ENCODE measurements around the gene CARD9.
A peak's percentile ranks its signal among the peaks of the same experiment; 100 is the strongest.

Gene CARD9

GRCh38 chr9:136380381-136380780, 6.9 kb upstream of the CARD9 start:
- Histone ChIP-seq H3K27me3 (ENCODE audit: low read depth) (no peaks in the 10 kb centered on the region), H3K4me3 (no peak overlapping the region), H3K9me3 (no peaks in the 10 kb centered on the region), H3K4me1 (no peaks in the 10 kb centered on the region), H3K36me3 (replicated peaks) (peaks cover 87% of the 10 kb centered on the region)
- in situ Hi-C loops (cut with MboI; ENCODE audit: low sequenced_read_pairs): no loop called here
- no peak for DNase-seq (ENCODE audit: low spot score in 2 of 2)

- no peaks in the 10 kb centered on the region for H3K4me1 ChIP-seq
- H3K4me3 ChIP-seq: no peak overlapping the region
- no peaks in the 10 kb centered on the region for H3K9me3 ChIP-seq
- DNase-seq (ENCODE audit: low spot score in 2 of 2): no peak
- in situ Hi-C loops (cut with MboI; ENCODE audit: low sequenced_read_pairs): no loop called here
- no peaks in the 10 kb centered on the region for H3K27me3 ChIP-seq (ENCODE audit: low read depth)
- H3K36me3 ChIP-seq (replicated peaks): peaks cover 83% of the 10 kb centered on the region
Observed at GRCh38 chr9:136379891-136380290, 6.4 kb upstream of the CARD9 start.

DNA sequence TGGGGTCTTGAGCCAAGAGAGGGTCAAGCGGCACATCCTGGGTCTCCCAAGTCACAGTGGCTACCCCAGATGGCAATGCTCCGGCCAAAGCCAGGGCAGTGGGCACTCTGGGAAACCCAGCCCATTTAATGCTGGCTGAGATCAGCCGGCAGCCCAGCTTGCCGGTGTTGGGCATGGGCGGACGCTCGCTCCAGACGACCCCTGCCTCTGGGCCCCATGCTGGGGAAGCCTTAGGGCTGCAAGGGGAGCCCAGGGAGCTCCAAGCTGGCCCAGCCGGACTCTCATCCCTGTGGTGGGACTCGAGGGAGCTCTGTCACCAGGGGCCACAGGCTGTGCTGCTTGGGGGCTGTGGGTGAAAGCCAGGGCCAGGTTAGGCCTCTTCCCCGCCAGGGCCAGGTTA, 5.9 kb upstream of the CARD9 start:
- no peak overlapping the region for H3K4me3 ChIP-seq
- DNase-seq (ENCODE audit: low spot score in 2 of 2): no peak
- peaks cover 78% of the 10 kb centered on the region for H3K36me3 ChIP-seq (replicated peaks)
- H3K27me3 ChIP-seq (ENCODE audit: low read depth): no peaks in the 10 kb centered on the region
- H3K4me1 ChIP-seq: no peaks in the 10 kb centered on the region
- H3K9me3 ChIP-seq: no peaks in the 10 kb centered on the region
- in situ Hi-C loops (cut with MboI; ENCODE audit: low sequenced_read_pairs): no loop called here

- H3K36me3 ChIP-seq (replicated peaks): peaks cover 73% of the 10 kb centered on the region
- H3K4me3 ChIP-seq: no peak overlapping the region
- no peaks in the 10 kb centered on the region for H3K9me3 ChIP-seq
- no peaks in the 10 kb centered on the region for H3K27me3 ChIP-seq (ENCODE audit: low read depth)
- H3K4me1 ChIP-seq: no peaks in the 10 kb centered on the region
- in situ Hi-C loops (cut with MboI; ENCODE audit: low sequenced_read_pairs): no loop called here
- DNase-seq (ENCODE audit: low spot score in 2 of 2): no peak
Observed at GRCh38 chr9:136379003-136379287, 5.5 kb upstream of the CARD9 start.

- in situ Hi-C loops (cut with MboI; ENCODE audit: low sequenced_read_pairs): no loop called here
- H3K4me1 ChIP-seq: no peaks in the 10 kb centered on the region
- DNase-seq (ENCODE audit: low spot score in 2 of 2): no peak
- peaks cover 68% of the 10 kb centered on the region for H3K36me3 ChIP-seq (replicated peaks)
- H3K27me3 ChIP-seq (ENCODE audit: low read depth): no peaks in the 10 kb centered on the region
- H3K9me3 ChIP-seq: no peaks in the 10 kb centered on the region
- H3K4me3 ChIP-seq: no peak overlapping the region
Observed at GRCh38 chr9:136378170-136379002, 4.9 kb upstream of the CARD9 start.

GRCh38 chr9:136377341-136378169, 4.1 kb upstream of the CARD9 start:
- H3K36me3 ChIP-seq (replicated peaks): peaks cover 59% of the 10 kb centered on the region
- H3K4me1 ChIP-seq: no peaks in the 10 kb centered on the region
- no peaks in the 10 kb centered on the region for H3K27me3 ChIP-seq (ENCODE audit: low read depth)
- in situ Hi-C loops (cut with MboI; ENCODE audit: low sequenced_read_pairs): no loop called here
- H3K9me3 ChIP-seq: no peaks in the 10 kb centered on the region
- no peak for DNase-seq (ENCODE audit: low spot score in 2 of 2)
- H3K4me3 ChIP-seq: no peak overlapping the region

- in situ Hi-C loops (cut with MboI; ENCODE audit: low sequenced_read_pairs): no loop called here
- no peaks in the 10 kb centered on the region for H3K27me3 ChIP-seq (ENCODE audit: low read depth)
- H3K4me1 ChIP-seq: no peaks in the 10 kb centered on the region
- no peak for DNase-seq (ENCODE audit: low spot score in 2 of 2)
- H3K9me3 ChIP-seq: no peaks in the 10 kb centered on the region
- peaks cover 48% of the 10 kb centered on the region for H3K36me3 ChIP-seq (replicated peaks)
- no peak overlapping the region for H3K4me3 ChIP-seq
Observed at GRCh38 chr9:136376457-136376856, 3.0 kb upstream of the CARD9 start.

GRCh38 chr9:136375096-136375495, 1.6 kb upstream of the CARD9 start:
- peaks cover 37% of the 10 kb centered on the region for H3K36me3 ChIP-seq (replicated peaks)
- no peaks in the 10 kb centered on the region for H3K27me3 ChIP-seq (ENCODE audit: low read depth)
- no peak overlapping the region for H3K4me3 ChIP-seq
- DNase-seq (ENCODE audit: low spot score in 2 of 2): no peak
- no peaks in the 10 kb centered on the region for H3K9me3 ChIP-seq
- in situ Hi-C loops (cut with MboI; ENCODE audit: low sequenced_read_pairs): no loop called here
- H3K4me1 ChIP-seq: no peaks in the 10 kb centered on the region

DNA sequence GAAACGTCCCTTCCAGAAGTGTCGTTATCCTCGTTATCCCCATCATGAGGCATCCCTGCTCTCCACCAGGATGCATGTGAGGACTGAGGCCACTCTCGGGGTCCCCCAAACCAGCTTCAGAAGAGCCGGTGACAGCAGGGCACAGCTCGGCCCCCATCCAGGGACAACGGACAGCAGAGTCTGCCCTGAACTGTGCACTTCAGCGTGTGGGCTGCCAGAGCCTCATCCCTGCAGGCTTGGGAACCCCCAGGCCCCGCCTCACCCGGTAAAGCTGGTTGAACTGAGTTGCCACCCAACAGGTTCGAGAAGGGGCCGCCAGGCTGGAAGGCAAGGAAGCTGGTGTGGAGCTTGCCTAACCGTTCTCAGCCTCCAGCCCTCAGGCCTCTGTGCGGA, 710 bp upstream of the CARD9 start:
- no peak overlapping the region for H3K4me3 ChIP-seq
- H3K36me3 ChIP-seq (replicated peaks): peaks cover 29% of the 10 kb centered on the region
- H3K9me3 ChIP-seq: no peaks in the 10 kb centered on the region
- no peak for DNase-seq (ENCODE audit: low spot score in 2 of 2)
- in situ Hi-C loops (cut with MboI; ENCODE audit: low sequenced_read_pairs): no loop called here
- H3K27me3 ChIP-seq (ENCODE audit: low read depth): no peaks in the 10 kb centered on the region
- H3K4me1 ChIP-seq: no peaks in the 10 kb centered on the region

GRCh38 chr9:136372561-136373299, 739 bp downstream of the CARD9 start:
- peak in 1 of 2 experiments; percentile 52 for DNase-seq (ENCODE audit: low spot score in 2 of 2)
- no peaks in the 10 kb centered on the region for H3K4me1 ChIP-seq

DNA sequence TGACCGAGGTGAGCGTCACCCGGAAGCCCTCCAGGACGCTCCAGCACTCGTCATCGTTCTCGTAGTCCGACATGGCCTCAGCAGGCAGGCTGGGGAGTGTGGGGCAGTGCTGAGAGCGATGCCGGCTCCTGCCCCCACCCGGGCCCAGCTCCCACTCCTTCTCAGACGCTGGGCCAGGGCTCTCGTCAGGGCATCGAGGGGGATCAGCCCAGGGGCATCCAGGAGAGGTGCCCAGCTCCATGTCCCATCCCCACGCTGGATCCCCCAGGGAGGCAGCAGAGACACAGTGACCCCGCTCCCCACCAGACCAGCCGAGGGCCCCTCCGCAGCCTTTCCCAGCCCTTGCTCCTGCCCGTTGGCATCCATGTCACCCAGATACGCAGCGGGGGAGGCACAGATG, 1.5 kb downstream of the CARD9 start:
- no peak for DNase-seq (ENCODE audit: low spot score in 2 of 2)
- no peaks in the 10 kb centered on the region for H3K27me3 ChIP-seq (ENCODE audit: low read depth)
- H3K4me3 ChIP-seq: no peak overlapping the region
- H3K4me1 ChIP-seq: no peaks in the 10 kb centered on the region
- peaks cover 14% of the 10 kb centered on the region for H3K36me3 ChIP-seq (replicated peaks)
- no peaks in the 10 kb centered on the region for H3K9me3 ChIP-seq
- in situ Hi-C loops (cut with MboI; ENCODE audit: low sequenced_read_pairs): no loop called here

More at GRCh38 chr9:136372561-136373299, 739 bp downstream of the CARD9 start:
- Histone ChIP-seq H3K36me3 (replicated peaks) (peaks cover 20% of the 10 kb centered on the region), H3K4me3 (no peak overlapping the region), H3K9me3 (no peaks in the 10 kb centered on the region), H3K27me3 (ENCODE audit: low read depth) (no peaks in the 10 kb centered on the region)
- in situ Hi-C loops (cut with MboI; ENCODE audit: low sequenced_read_pairs): no loop called here

- in situ Hi-C loops (cut with MboI; ENCODE audit: low sequenced_read_pairs): no loop called here
- H3K4me1 ChIP-seq: no peaks in the 10 kb centered on the region
- peaks cover 11% of the 10 kb centered on the region for H3K36me3 ChIP-seq (replicated peaks)
- DNase-seq (ENCODE audit: low spot score in 2 of 2): no peak
- H3K9me3 ChIP-seq: no peaks in the 10 kb centered on the region
- no peak overlapping the region for H3K4me3 ChIP-seq
- no peaks in the 10 kb centered on the region for H3K27me3 ChIP-seq (ENCODE audit: low read depth)
Observed at GRCh38 chr9:136371533-136371880, 2.0 kb downstream of the CARD9 start.

- Histone ChIP-seq H3K27me3 (ENCODE audit: low read depth) (no peaks in the 10 kb centered on the region), H3K4me1 (no peaks in the 10 kb centered on the region), H3K9me3 (no peaks in the 10 kb centered on the region), H3K36me3 (replicated peaks) (peaks cover 5% of the 10 kb centered on the region), H3K4me3 (no peak overlapping the region)
- in situ Hi-C loops (cut with MboI; ENCODE audit: low sequenced_read_pairs): no loop called here
- DNase-seq (ENCODE audit: low spot score in 2 of 2): no peak
Observed at GRCh38 chr9:136370687-136371532, 2.6 kb downstream of the CARD9 start.

Measured in HAP-1 (cell line).